ENCODE results near the gene RAD51B.
"Not testable (repeated sequence)": the region's sequence is repeated elsewhere in the genome, so short reads cannot be mapped to it uniquely, and the experiment has no call there.

RAD51B gene

GRCh38 chr14:68658029-68658509, 838.5 kb downstream of the RAD51B start:
- DNase-seq (ENCODE audit: low read depth in 1 of 2, low spot score in 1 of 2) = no peak

GRCh38 chr14:68658943-68659931, 839.7 kb downstream of the RAD51B start:
- no peak for DNase-seq (ENCODE audit: low read depth in 1 of 2, low spot score in 1 of 2)

- DNase-seq (ENCODE audit: low read depth in 1 of 2, low spot score in 1 of 2) = no peak
Observed at GRCh38 chr14:68660495-68660894, 840.9 kb downstream of the RAD51B start.

- DNase-seq (ENCODE audit: low read depth in 1 of 2, low spot score in 1 of 2) = no peak
Observed at GRCh38 chr14:68661226-68662225, 841.9 kb downstream of the RAD51B start.

GRCh38 chr14:68662392-68662791, 842.8 kb downstream of the RAD51B start:
- no peak for DNase-seq (ENCODE audit: low read depth in 1 of 2, low spot score in 1 of 2)

GRCh38 chr14:68662826-68663225, 843.2 kb downstream of the RAD51B start:
- DNase-seq (ENCODE audit: low read depth in 1 of 2, low spot score in 1 of 2) = not testable (repeated sequence)

GRCh38 chr14:68663385-68664076, 844.0 kb downstream of the RAD51B start:
- peak in 1 of 2 donors; percentile 50 for DNase-seq (ENCODE audit: low read depth in 1 of 2, low spot score in 1 of 2)

- peak in 1 of 2 donors; percentile 27 for DNase-seq (ENCODE audit: low read depth in 1 of 2, low spot score in 1 of 2)
Observed at GRCh38 chr14:68664225-68664681, 844.7 kb downstream of the RAD51B start.

GRCh38 chr14:68665131-68665530, 845.6 kb downstream of the RAD51B start:
- no peak for DNase-seq (ENCODE audit: low read depth in 1 of 2, low spot score in 1 of 2)

GRCh38 chr14:68665792-68666204, 846.2 kb downstream of the RAD51B start:
- no peak for DNase-seq (ENCODE audit: low read depth in 1 of 2, low spot score in 1 of 2)

- DNase-seq (ENCODE audit: low read depth in 1 of 2, low spot score in 1 of 2) = no peak
Observed at GRCh38 chr14:68666236-68666635, 846.7 kb downstream of the RAD51B start.

- no peak for DNase-seq (ENCODE audit: low read depth in 1 of 2, low spot score in 1 of 2)
Observed at GRCh38 chr14:68666899-68667298, 847.3 kb downstream of the RAD51B start.

GRCh38 chr14:68667313-68667791, 847.8 kb downstream of the RAD51B start:
- DNase-seq (ENCODE audit: low read depth in 1 of 2, low spot score in 1 of 2) = no peak

- no peak for DNase-seq (ENCODE audit: low read depth in 1 of 2, low spot score in 1 of 2)
Observed at GRCh38 chr14:68668028-68668427, 848.4 kb downstream of the RAD51B start.

GRCh38 chr14:68668531-68668930, 849.0 kb downstream of the RAD51B start:
- DNase-seq (ENCODE audit: low read depth in 1 of 2, low spot score in 1 of 2) = no peak

- no peak for DNase-seq (ENCODE audit: low read depth in 1 of 2, low spot score in 1 of 2)
Observed at GRCh38 chr14:68669111-68669511, 849.5 kb downstream of the RAD51B start.

GRCh38 chr14:68669603-68670358, 850.2 kb downstream of the RAD51B start:
- no peak for DNase-seq (ENCODE audit: low read depth in 1 of 2, low spot score in 1 of 2)

- no peak for DNase-seq (ENCODE audit: low read depth in 1 of 2, low spot score in 1 of 2)
Observed at GRCh38 chr14:68670359-68670715, 850.8 kb downstream of the RAD51B start.

GRCh38 chr14:68671909-68672308, 852.3 kb downstream of the RAD51B start:
- DNase-seq (ENCODE audit: low read depth in 1 of 2, low spot score in 1 of 2) = no peak
